Endothelial cell of umbilical vein (primary cell): ENCODE results near the gene YARS1. TPM values are rescaled to one million over a fixed set of nuclear protein-coding genes. Genes with fewer than 3 reads are reported as not detected.

Source experiments
- BruUV-seq: library from RNA; stranded (reverse); fragments of 400-500 nt; replicated peaks from 2 replicates; lab custom pipeline; 2021; lab: Mats Ljungman, UMichigan
- CTCF ChIA-PET: fragments of 300-600, 350-600 bp; sonication (Branson Sonifier 250); formaldehyde crosslinking; loops from one replicate; lab custom pipeline; 2021; ENCODE audit warnings: antibody characterized with exemption, inconsistent platforms; lab: Charles Lee
- POLR2A ChIA-PET: fragments of 300-600, 350-600 bp; sonication (Branson Sonifier 250); formaldehyde crosslinking; loops from one replicate; lab custom pipeline; 2021; ENCODE audit warnings: antibody characterized with exemption, inconsistent platforms; lab: Charles Lee
- DNase-seq: peaks from one replicate; pipeline ENCODE4 v3.0.0-alpha.2; 2011; ENCODE audit warnings: low read depth, low spot score
- FAIRE-seq: peaks from 2 replicates; lab custom pipeline; 2011; peaks lifted over from hg19 to GRCh38; lab: Jason Lieb, UNC
- H2AFZ ChIP-seq: 2 replicates; pipeline ENCODE4 v1.6.0; 2012; ENCODE audit warnings: low read depth, low read length, control low read depth, inconsistent platforms
- H3K27ac ChIP-seq: 2 replicates; pipeline ENCODE4 v1.5.1; 2011; ENCODE audit warnings: low read depth, mild to moderate bottlenecking, control low read depth, low read length, moderate library complexity; ENCODE audit not compliant: insufficient read depth
- H3K27me3 ChIP-seq, 2 experiments: 2 replicates each; pipeline versions ENCODE4 v1.6.0 to v1.6.1; 2011; ENCODE audit warnings: low read length in 2 of 2, mixed read lengths in 1 of 2; ENCODE audit not compliant: control insufficient read depth in 2 of 2, insufficient read depth in 2 of 2
- H3K36me3 ChIP-seq, 2 experiments: 2 replicates in 1 of 2; 3 replicates in 1 of 2; pipeline ENCODE4 v1.5.1; 2011; ENCODE audit warnings: low read length in 2 of 2, mild to moderate bottlenecking in 1 of 2, moderate library complexity in 1 of 2; ENCODE audit not compliant: control insufficient read depth in 2 of 2, insufficient read depth in 2 of 2; ENCODE audit errors: extremely low read depth in 1 of 2
- H3K4me1 ChIP-seq: 3 replicates; pipeline ENCODE4 v1.5.1; 2011; ENCODE audit warnings: mild to moderate bottlenecking, low read length; ENCODE audit not compliant: control insufficient read depth, insufficient read depth; ENCODE audit errors: extremely low read depth
- H3K4me2 ChIP-seq: 2 replicates; pipeline ENCODE4 v1.6.1; 2011; ENCODE audit warnings: low read length, control low read depth, mixed read lengths; ENCODE audit not compliant: insufficient read depth
- H3K4me3 ChIP-seq, 3 experiments: fragments of 200-600 bp in 1 of 3; sonication (generic), shearing (Covaris generic) in 1 of 3; replicated peaks in 1 of 3; 2 replicates each; pipeline ENCODE4 v1.5.1; 2011 to 2016; ENCODE audit warnings: control low read depth in 3 of 3, low read length in 3 of 3, mild to moderate bottlenecking in 2 of 3, inconsistent platforms in 1 of 3, low read depth in 1 of 3, moderate library complexity in 1 of 3; ENCODE audit not compliant: insufficient read depth in 1 of 3
- H3K79me2 ChIP-seq: 2 replicates; pipeline ENCODE4 v1.6.0; 2012; ENCODE audit warnings: low read length, inconsistent platforms; ENCODE audit not compliant: control insufficient read depth, insufficient read depth
- H3K9ac ChIP-seq: replicated peaks from 2 replicates; pipeline ENCODE3; 2011; ENCODE audit warnings: low read length, control low read depth; ENCODE audit not compliant: insufficient read depth; ENCODE audit errors: extremely low read depth
- H3K9me1 ChIP-seq: replicated peaks from 3 replicates; pipeline ENCODE4 v1.6.0; 2011; ENCODE audit warnings: mild to moderate bottlenecking, low read length; ENCODE audit not compliant: control insufficient read depth, insufficient read depth; ENCODE audit errors: extremely low read depth
- H3K9me3 ChIP-seq: replicated peaks from 2 replicates; pipeline ENCODE4 v1.5.1; 2012; ENCODE audit warnings: low read length, inconsistent platforms; ENCODE audit not compliant: control insufficient read depth, insufficient read depth
- H4K20me1 ChIP-seq: replicated peaks from 2 replicates; pipeline ENCODE3; 2011; ENCODE audit warnings: mild to moderate bottlenecking, low read length; ENCODE audit not compliant: control insufficient read depth, insufficient read depth; ENCODE audit errors: extremely low read depth
- CTCF ChIP-seq, 2 donors: IDR thresholded peaks; 1 replicate in 1 of 2; 2 replicates in 1 of 2; pipeline ENCODE4 v1.5.1; 2011; ENCODE audit warnings: low read length in 2 of 2, mild to moderate bottlenecking in 2 of 2, moderate library complexity in 2 of 2, control low read depth in 1 of 2, inconsistent platforms in 1 of 2, low read depth in 1 of 2; ENCODE audit not compliant: insufficient read depth in 1 of 2; ENCODE audit errors: extremely low read depth in 1 of 2
- EZH2 ChIP-seq: IDR thresholded peaks from 2 replicates; pipeline ENCODE4 v1.6.1; 2012; ENCODE audit warnings: borderline replicate concordance, low read depth, mild to moderate bottlenecking, moderate library complexity, low read length, inconsistent platforms; ENCODE audit not compliant: severe bottlenecking
- FOS ChIP-seq: IDR thresholded peaks from 2 replicates; pipeline ENCODE4 v1.6.1; 2011; ENCODE audit warnings: mild to moderate bottlenecking, low read length, moderate library complexity, borderline replicate concordance; ENCODE audit not compliant: insufficient read depth
- GATA2 ChIP-seq: IDR thresholded peaks from 2 replicates; pipeline ENCODE4 v1.7.0; 2011; ENCODE audit warnings: low read depth, mild to moderate bottlenecking, moderate library complexity, mixed read lengths, low read length; ENCODE audit not compliant: insufficient read length, insufficient read depth
- JUN ChIP-seq: IDR thresholded peaks from 2 replicates; pipeline ENCODE4 v1.6.1; 2011; ENCODE audit warnings: borderline replicate concordance, low read depth; ENCODE audit not compliant: insufficient read length, insufficient read depth
- MAX ChIP-seq: IDR thresholded peaks from 2 replicates; pipeline ENCODE4 v1.6.1; 2011; ENCODE audit not compliant: insufficient read depth, insufficient read length
- MYC ChIP-seq: IDR thresholded peaks from one replicate; pipeline ENCODE4 v1.6.1; 2011; ENCODE audit warnings: mild to moderate bottlenecking, low read depth, low read length
- POLR2A ChIP-seq: IDR thresholded peaks from 2 replicates; pipeline ENCODE4 v1.6.1; 2012; ENCODE audit warnings: low read depth, mild to moderate bottlenecking, control low read depth, low read length
- POLR2AphosphoS5 ChIP-seq: IDR thresholded peaks from 2 replicates; pipeline ENCODE4 v1.6.1; 2012; ENCODE audit warnings: low read depth, mild to moderate bottlenecking, control low read depth, low read length, moderate library complexity; ENCODE audit not compliant: insufficient read depth
- dilution Hi-C: fragments of 300-500 bp; cut with MboI; formaldehyde crosslinking; loops from one replicate; pipeline ENCODE4 v1.15.0; 2019; ENCODE audit warnings: low sequenced_read_pairs; ENCODE audit not compliant: extremely low pct_ligation_motif_present
- intact Hi-C: fragments of 100-400 bp; cut with micrococcal nuclease; formaldehyde crosslinking; loops from one replicate; pipeline ENCODE4 v1.10.0; 2022
- polyA plus RNA-seq, 4 experiments: library from polyadenylated mRNA; depleted of rRNA in 3 of 4; stranded (reverse) in 3 of 4; unstranded in 1 of 4; fragments of >200 nt; gene quantifications; 2 replicates each; pipeline versions ENCODE4 v1.2.1 to v1.2.3, GENCODE V29; 2011 to 2012; ENCODE audit warnings: missing spikeins in 1 of 4
- total RNA-seq: library from RNA; stranded (reverse); gene quantifications from 2 replicates; pipeline ENCODE4 v1.2.3, GENCODE V29; 2021

Gene YARS1
- total and polyA plus RNA-seq, 2 donors (not counting 3 experiments of a cell fraction or from before 2014, with no cell fraction given), result 38.2 to 144 TPM

GRCh38 chr1:32757213-32757895 is 59.8 kb downstream of the YARS1 start:
- peaks cover 2% of the 10 kb centered on the region for H3K4me1 ChIP-seq
- H3K4me2 ChIP-seq, result no peak overlapping the region
- no peaks in the 10 kb centered on the region for H3K79me2 ChIP-seq
- H3K36me3 ChIP-seq, result no peaks in the 10 kb centered on the region
- CTCF ChIA-PET, result interaction anchor here (1.9 to 4.5 kb wide), 3 partner anchors 15 to 45 kb away, joined by 9 to 24 read pairs (median 16); no protein-coding TSS in a partner anchor
- no peak for DNase-seq
- no TSS peak for BruUV-seq
- peaks cover 0 to 4% of the 10 kb centered on the region in 2 experiments for H3K27me3 ChIP-seq
- H3K9ac ChIP-seq, result no peak overlapping the region
- H3K9me3 ChIP-seq, result no peaks in the 10 kb centered on the region
- intact Hi-C loops (no loop called here), dilution Hi-C loops (no loop called here)
- no peak for TF ChIP-seq GATA2
- TF ChIP-seq MYC, result no peak
- TF ChIP-seq POLR2A, result no peak
- TF ChIP-seq JUN, result no peak
- no peak for TF ChIP-seq FOS
- no peak for TF ChIP-seq POLR2AphosphoS5
- no peak for TF ChIP-seq CTCF (IDR thresholded peaks at IDR 0.05; ENCODE audit: extremely low read depth in 1 of 2, insufficient read depth in 1 of 2, low read depth in 1 of 2, low read length in 2 of 2)
- no peak for TF ChIP-seq MAX
- TF ChIP-seq EZH2, result no peak
- H4K20me1 ChIP-seq, result no peaks in the 10 kb centered on the region
- no peaks in the 10 kb centered on the region for H3K9me1 ChIP-seq
- no peak overlapping the region for H3K4me3 ChIP-seq
- POLR2A ChIA-PET, result no interaction called here
- no peak for FAIRE-seq
- H2AFZ ChIP-seq, result no peak overlapping the region
- no peak overlapping the region for H3K27ac ChIP-seq
